ENCODE results near the gene CEP44.

DNA sequence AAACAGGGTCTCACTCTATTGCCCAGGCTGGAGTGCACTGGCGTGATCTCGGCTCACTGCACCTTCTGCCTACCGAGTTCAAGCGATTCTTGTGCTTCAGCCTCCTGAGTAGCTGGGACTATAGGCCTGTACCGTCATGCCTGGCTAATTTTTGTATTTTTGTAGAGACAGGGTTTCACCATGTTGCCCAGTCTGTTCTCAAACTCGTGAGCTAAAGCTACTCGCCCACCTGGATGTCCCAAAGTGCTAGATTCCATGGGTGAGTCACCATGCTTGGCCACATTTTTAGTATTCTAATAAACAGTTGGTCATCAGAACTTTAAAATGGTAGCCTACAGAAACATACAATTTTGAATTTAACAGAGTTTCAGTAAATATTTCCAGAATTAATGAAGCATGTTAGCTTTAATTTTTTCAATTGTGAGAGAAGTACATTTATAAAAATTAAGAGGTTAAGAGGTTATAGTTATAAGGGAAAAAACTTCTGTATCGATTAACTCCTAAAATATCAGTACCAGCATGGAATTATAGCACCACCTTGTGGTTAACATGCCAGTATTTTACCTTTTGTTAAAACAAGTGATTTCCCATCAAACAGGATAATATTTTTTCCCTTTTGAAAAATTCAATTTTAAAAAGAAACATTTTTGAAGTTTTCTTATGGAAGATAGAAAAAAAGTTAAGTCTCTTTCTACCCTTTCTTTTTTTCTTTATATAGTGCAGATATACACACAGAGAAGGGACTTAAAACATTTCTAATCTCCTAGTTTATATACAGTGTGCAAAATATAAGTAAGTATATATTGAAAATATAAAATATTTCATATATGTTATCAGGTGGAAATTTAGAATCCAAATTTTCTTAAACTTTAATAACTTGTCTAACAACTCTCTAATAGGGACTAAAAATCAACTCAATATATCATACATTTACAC, 35.4 kb downstream of the CEP44 start:
- TF ChIP-seq ZNF274 (IDR thresholded peaks at IDR 0.05; ENCODE audit: low read depth, low read length) (no peak), YY1 (IDR thresholded peaks at IDR 0.05; ENCODE audit: insufficient read depth, insufficient read length) (no peak)

Measured in NT2/D1 (cell line).